DMS114 treated with DMSO at 0.1 percent for 48 hours (cell line): ENCODE results near the gene DCST1.

Experiments used
- DNase-seq: peaks from one replicate; lab custom pipeline; 2025; ENCODE audit not compliant: unreplicated experiment; lab: John Stamatoyannopoulos, UW

DCST1 gene

GRCh38 chr1:155050560-155051341 lies 17.1 kb downstream of the DCST1 start, which contains the start of gene ADAM15:
ADAM15 (plus strand) TSS chr1:155051316; CDS start chr1:155051387, 71 bp downstream.
- DNase-seq = peak; percentile 73

- no peak for DNase-seq
Observed at GRCh38 chr1:155051342-155051776, 17.7 kb downstream of the DCST1 start.

- no peak for DNase-seq
Observed at GRCh38 chr1:155051777-155052398, 18.3 kb downstream of the DCST1 start.

- no peak for DNase-seq
Observed at GRCh38 chr1:155052439-155053395, 19.1 kb downstream of the DCST1 start.

GRCh38 chr1:155053531-155054105 lies 20.0 kb downstream of the DCST1 start:
- DNase-seq = no peak

GRCh38 chr1:155057104-155057503 lies 23.5 kb downstream of the DCST1 start:
- no peak for DNase-seq

- DNase-seq = no peak
Observed at GRCh38 chr1:155057788-155058211, 24.2 kb downstream of the DCST1 start.

GRCh38 chr1:155060736-155061135 lies 27.1 kb downstream of the DCST1 start:
- no peak for DNase-seq

GRCh38 chr1:155061381-155062150 lies 27.9 kb downstream of the DCST1 start:
- DNase-seq = peak; percentile 59

GRCh38 chr1:155062151-155062686 lies 28.6 kb downstream of the DCST1 start:
- no peak for DNase-seq

GRCh38 chr1:155062702-155063411 lies 29.2 kb downstream of the DCST1 start:
- DNase-seq = peak; percentile 75

- peak; percentile 93 for DNase-seq
Observed at GRCh38 chr1:155063550-155064110, 30.0 kb downstream of the DCST1 start, which contains the start of gene EFNA4. EFNA4 (plus strand) TSS chr1:155063740; CDS start chr1:155063824, 84 bp downstream.

GRCh38 chr1:155064111-155064831 lies 30.6 kb downstream of the DCST1 start:
- peak; percentile 56 for DNase-seq

- no peak for DNase-seq
Observed at GRCh38 chr1:155064832-155065429, 31.3 kb downstream of the DCST1 start.

- no peak for DNase-seq
Observed at GRCh38 chr1:155066777-155067176, 33.2 kb downstream of the DCST1 start.

- DNase-seq = no peak
Observed at GRCh38 chr1:155068599-155068998, 35.0 kb downstream of the DCST1 start.

GRCh38 chr1:155069551-155070157 lies 36.0 kb downstream of the DCST1 start:
- no peak for DNase-seq
